SU-DHL-6 (cell line): ENCODE data around the gene ACAP1.

Experiments used
- H2AFZ ChIP-seq: fragments of 200-600 bp; sonication (generic); 2 replicates; pipeline ENCODE4 v1.6.1; 2014; ENCODE audit warnings: low read depth, mild to moderate bottlenecking, moderate library complexity, mixed read lengths, antibody characterized with exemption, low read length; ENCODE audit not compliant: severe bottlenecking
- H3F3A ChIP-seq: fragments of 200-600 bp; shearing (Covaris generic); 2 replicates; pipeline ENCODE4 v1.6.0; 2016; ENCODE audit warnings: antibody characterized with exemption, mild to moderate bottlenecking; ENCODE audit not compliant: insufficient read depth
- H3K27ac ChIP-seq: fragments of 200-600 bp; sonication (generic); 2 replicates; pipeline ENCODE4 v1.5.1; 2016; ENCODE audit warnings: low read depth, mild to moderate bottlenecking, low read length, moderate library complexity, mixed read lengths
- H3K27me3 ChIP-seq: fragments of 200-600 bp; sonication (generic), shearing (Covaris generic); 2 replicates; pipeline ENCODE4 v1.6.0; 2014; ENCODE audit warnings: mild to moderate bottlenecking, low read length
- H3K36me3 ChIP-seq: fragments of 200-600 bp; sonication (generic); 2 replicates; pipeline ENCODE4 v1.6.1; 2014; ENCODE audit warnings: mild to moderate bottlenecking, low read length, mixed read lengths
- H3K4me2 ChIP-seq: fragments of 300-600, 200-600 bp; shearing (Covaris generic), sonication (generic); 2 replicates; pipeline ENCODE4 v1.6.0; 2014; ENCODE audit warnings: low read length, low read depth, mild to moderate bottlenecking; ENCODE audit not compliant: poor library complexity, severe bottlenecking
- H3K4me3 ChIP-seq: fragments of 200-600 bp; sonication (generic); 2 replicates; pipeline ENCODE4 v1.5.1; 2014; ENCODE audit warnings: antibody characterized with exemption, low read length, mild to moderate bottlenecking, mixed read lengths; ENCODE audit not compliant: insufficient read depth, poor library complexity, severe bottlenecking
- H3K79me2 ChIP-seq: fragments of 200-600 bp; sonication (generic); 2 replicates; pipeline ENCODE4 v1.6.1; 2014; ENCODE audit warnings: mild to moderate bottlenecking, low read length, moderate library complexity; ENCODE audit not compliant: insufficient read depth
- H3K9ac ChIP-seq: fragments of 200-600 bp; sonication (generic); 2 replicates; pipeline ENCODE4 v1.7.0; 2014; ENCODE audit warnings: mild to moderate bottlenecking, low read length
- H3K9me2 ChIP-seq: fragments of 200-600 bp; sonication (generic); replicated peaks from 2 replicates; pipeline ENCODE4 v1.6.1; 2014; ENCODE audit warnings: low read length; ENCODE audit not compliant: insufficient read depth
- H3K9me3 ChIP-seq: fragments of 200-600 bp; sonication (generic); 2 replicates; pipeline ENCODE4 v1.6.1; 2014; ENCODE audit warnings: low read length, mixed read lengths; ENCODE audit not compliant: insufficient read depth
- H4K20me1 ChIP-seq: fragments of 200-600 bp; sonication (generic); 2 replicates; pipeline ENCODE4 v1.6.1; 2014; ENCODE audit warnings: low read depth, mild to moderate bottlenecking, antibody characterized with exemption, low read length, moderate library complexity, mixed read lengths
- CTCF ChIP-seq: fragments of 200-600 bp; sonication (generic); IDR thresholded peaks from one replicate; pipeline ENCODE4 v1.5.1; 2017; ENCODE audit warnings: antibody characterized with exemption, mild to moderate bottlenecking, low read length, moderate library complexity; ENCODE audit not compliant: insufficient read depth, poor library complexity, severe bottlenecking
- EZH2phosphoT487 ChIP-seq: fragments of 200-600 bp; sonication (generic), shearing (Covaris generic); conservative IDR thresholded peaks from 2 replicates; pipeline ENCODE4 v1.6.1; 2018; ENCODE audit warnings: mild to moderate bottlenecking, antibody characterized with exemption, low read length, moderate library complexity, mixed read lengths

ACAP1 gene

GRCh38 chr17:7313088-7313889 lies 23.0 kb upstream of the ACAP1 start:
- H3K9me2 ChIP-seq, result no peaks in the 10 kb centered on the region
- peaks cover 23% of the 10 kb centered on the region for H3K36me3 ChIP-seq
- H3K27ac ChIP-seq, result peak overlapping the region; percentile 75; the same call in 1 of the 2 replicates
- H3K79me2 ChIP-seq, result peaks cover 35% of the 10 kb centered on the region
- no peak for TF ChIP-seq EZH2phosphoT487
- no peak for TF ChIP-seq CTCF
- 0 out of 2 replicates have a peak overlapping the region, but pooled peaks have one; percentile 83 for H3K9ac ChIP-seq
- H3F3A ChIP-seq, result peaks cover 57% of the 10 kb centered on the region
- no peaks in the 10 kb centered on the region for H3K27me3 ChIP-seq
- peaks cover 19% of the 10 kb centered on the region for H4K20me1 ChIP-seq
- H3K9me3 ChIP-seq, result no peaks in the 10 kb centered on the region
- no peak overlapping the region for H3K4me3 ChIP-seq
- H2AFZ ChIP-seq, result no peak overlapping the region
- H3K4me2 ChIP-seq, result peak overlapping the region; percentile 81

GRCh38 chr17:7313890-7314718 lies 22.2 kb upstream of the ACAP1 start:
- no peaks in the 10 kb centered on the region for H3K27me3 ChIP-seq

GRCh38 chr17:7314719-7315569 lies 21.4 kb upstream of the ACAP1 start, which contains the start of gene GPS2:
Gene GPS2, minus strand, starts transcription at chr17:7315360. Its CDS starts 308 bp downstream, at chr17:7315052.
- Histone ChIP-seq H3K9ac (peak within 1 kb of the TSS; percentile 83), H3K4me2 (peak within 1 kb of the TSS; percentile 81), H3K79me2 (peaks cover 19% of the 10 kb centered on the region), H3K27me3 (no peaks in the 10 kb centered on the region), H3F3A (peaks cover 40% of the 10 kb centered on the region), H3K9me2 (no peaks in the 10 kb centered on the region), H3K27ac (peak within 1 kb of the TSS; percentile 75), H3K4me3 (peak within 1 kb of the TSS; percentile 89), H4K20me1 (peaks cover 10% of the 10 kb centered on the region; the same call in 1 of the 2 replicates), H3K36me3 (peaks cover 11% of the 10 kb centered on the region), H3K9me3 (no peaks in the 10 kb centered on the region), H2AFZ (peak within 1 kb of the TSS; percentile 59)
- TF ChIP-seq EZH2phosphoT487, result no peak
- no peak for TF ChIP-seq CTCF

More at GRCh38 chr17:7313890-7314718, 22.2 kb upstream of the ACAP1 start:
- Histone ChIP-seq H3K9me3 (no peaks in the 10 kb centered on the region), H2AFZ (no peak overlapping the region), H3K4me2 (peak overlapping the region; percentile 81), H3F3A (peaks cover 49% of the 10 kb centered on the region), H3K9ac (peak overlapping the region; percentile 83), H3K79me2 (peaks cover 27% of the 10 kb centered on the region), H3K27ac (peak overlapping the region; percentile 75), H4K20me1 (peaks cover 18% of the 10 kb centered on the region), H3K4me3 (peak overlapping the region; percentile 89), H3K9me2 (no peaks in the 10 kb centered on the region), H3K36me3 (peaks cover 19% of the 10 kb centered on the region)
- TF ChIP-seq EZH2phosphoT487, result no peak
